H1 (cell line): Measurements from ENCODE around the gene CEACAM21. TPM values are rescaled to one million over a fixed set of nuclear protein-coding genes. Genes with fewer than 3 reads are reported as not detected.

Experiments
- CTCF ChIA-PET: fragments of 300-600 bp; sonication (Branson Sonifier 250); formaldehyde crosslinking; loops from one replicate; lab custom pipeline; 2021; ENCODE audit not compliant: partially characterized antibody; lab: Charles Lee
- POLR2A ChIA-PET: fragments of 300-600 bp; sonication (Branson Sonifier 250); formaldehyde crosslinking; loops from one replicate; lab custom pipeline; 2021; ENCODE audit warnings: inconsistent platforms; ENCODE audit not compliant: partially characterized antibody; lab: Charles Lee
- DNase-seq, 2 experiments: peaks; one replicate each; pipeline versions ENCODE4 v3.0.0 to v3.0.0-alpha.2; 2010 to 2022; ENCODE audit warnings: low spot score in 2 of 2, low read depth in 1 of 2, mixed read lengths in 1 of 2
- FAIRE-seq: peaks from 2 replicates; lab custom pipeline; 2011; peaks lifted over from hg19 to GRCh38; lab: Jason Lieb, UNC
- H2AFZ ChIP-seq: 2 replicates; pipeline ENCODE4 v1.8.1; 2012; ENCODE audit warnings: low read length, inconsistent platforms
- H2AK5ac ChIP-seq: 2 replicates; pipeline ENCODE4 v1.6.1; 2013; ENCODE audit warnings: low read depth, low read length
- H2BK120ac ChIP-seq: replicated peaks from 2 replicates; pipeline ENCODE3; 2013; ENCODE audit warnings: low read depth, low read length, inconsistent platforms
- H2BK12ac ChIP-seq: 2 replicates; pipeline ENCODE4 v1.6.1; 2013; ENCODE audit warnings: low read depth, low read length
- H2BK15ac ChIP-seq: 2 replicates; pipeline ENCODE4 v1.6.1; 2013; ENCODE audit warnings: low read length
- H2BK20ac ChIP-seq: 2 replicates; pipeline ENCODE4 v1.6.1; 2013; ENCODE audit warnings: low read length
- H2BK5ac ChIP-seq: 2 replicates; pipeline ENCODE4 v1.6.1; 2013; ENCODE audit warnings: low read depth, low read length
- H3K14ac ChIP-seq: 2 replicates; pipeline ENCODE4 v1.6.1; 2013; ENCODE audit warnings: inconsistent platforms; ENCODE audit not compliant: insufficient read length
- H3K18ac ChIP-seq: 2 replicates; pipeline ENCODE4 v1.6.1; 2013; ENCODE audit warnings: low read length; ENCODE audit errors: extremely low read depth
- H3K23ac ChIP-seq: 2 replicates; pipeline ENCODE4 v1.6.1; 2013; ENCODE audit warnings: inconsistent platforms; ENCODE audit not compliant: insufficient read length
- H3K23me2 ChIP-seq: 2 replicates; pipeline ENCODE4 v1.6.1; 2013; ENCODE audit warnings: low read depth, low read length
- H3K27ac ChIP-seq: 2 replicates; pipeline ENCODE4 v1.6.1; 2011; ENCODE audit warnings: low read depth, low read length, inconsistent platforms
- H3K27me3 ChIP-seq, 4 experiments: replicated peaks in 1 of 4; 1 replicate in 1 of 4; 2 replicates in 3 of 4; pipeline versions ENCODE4 v1.6.1 to v1.8.1; 2011 to 2013; ENCODE audit warnings: low read length in 3 of 4, mild to moderate bottlenecking in 3 of 4, inconsistent platforms in 2 of 4, mixed read lengths in 2 of 4, moderate library complexity in 1 of 4; ENCODE audit not compliant: control insufficient read depth in 3 of 4, insufficient read depth in 3 of 4; ENCODE audit errors: extremely low read depth in 1 of 4
- H3K36me3 ChIP-seq, 4 experiments: 2 replicates each; pipeline versions ENCODE4 v1.6.1 to v1.8.1; 2011 to 2013; ENCODE audit warnings: mild to moderate bottlenecking in 4 of 4, low read length in 3 of 4, moderate library complexity in 2 of 4, control low read depth in 1 of 4, inconsistent platforms in 1 of 4; ENCODE audit not compliant: insufficient read depth in 4 of 4, control insufficient read depth in 2 of 4
- H3K4ac ChIP-seq: replicated peaks from 2 replicates; pipeline ENCODE3; 2013; ENCODE audit warnings: low read length, low read depth, mixed read lengths, inconsistent platforms; ENCODE audit not compliant: insufficient read length
- H3K4me1 ChIP-seq, 4 experiments: replicated peaks in 1 of 4; 1 replicate in 1 of 4; 2 replicates in 3 of 4; pipeline versions ENCODE4 v1.6.1 to v1.8.1; 2011 to 2013; ENCODE audit warnings: low read length in 3 of 4, inconsistent platforms in 2 of 4, mixed read lengths in 1 of 4; ENCODE audit not compliant: insufficient read depth in 4 of 4, control insufficient read depth in 3 of 4
- H3K4me2 ChIP-seq, 2 experiments: 2 replicates each; pipeline versions ENCODE4 v1.6.1 to v1.8.1; 2011 to 2013; ENCODE audit warnings: low read depth in 2 of 2, low read length in 2 of 2, control low read depth in 1 of 2, inconsistent platforms in 1 of 2, mild to moderate bottlenecking in 1 of 2; ENCODE audit not compliant: insufficient read depth in 1 of 2
- H3K4me3 ChIP-seq, 4 experiments: fragments of 200-600, 300-600 bp in 1 of 4; sonication (generic), shearing (Covaris generic), sonication (Bioruptor Twin) in 1 of 4; 2 replicates each; pipeline versions ENCODE4 v1.5.1 to v1.8.1; 2011 to 2016; ENCODE audit warnings: low read length in 4 of 4, low read depth in 3 of 4, control low read depth in 2 of 4, inconsistent platforms in 2 of 4, mild to moderate bottlenecking in 2 of 4, mixed read lengths in 1 of 4, moderate library complexity in 1 of 4; ENCODE audit not compliant: insufficient read depth in 2 of 4; ENCODE audit errors: extremely low read depth in 1 of 4
- H3K56ac ChIP-seq: replicated peaks from 2 replicates; pipeline ENCODE3; 2013; ENCODE audit warnings: low read depth, mild to moderate bottlenecking, mixed read lengths, low read length, inconsistent platforms; ENCODE audit not compliant: insufficient read length
- H3K79me1 ChIP-seq: 2 replicates; pipeline ENCODE4 v1.6.1; 2013; ENCODE audit warnings: low read depth, low read length, control low read depth
- H3K79me2 ChIP-seq, 2 experiments: 2 replicates each; pipeline versions ENCODE4 v1.6.1 to v1.8.1; 2012 to 2013; ENCODE audit warnings: low read length in 2 of 2, mild to moderate bottlenecking in 2 of 2, inconsistent platforms in 1 of 2; ENCODE audit not compliant: insufficient read depth in 2 of 2, control insufficient read depth in 1 of 2
- H3K9ac ChIP-seq, 4 experiments: replicated peaks in 1 of 4; 1 replicate in 1 of 4; 2 replicates in 3 of 4; pipeline versions ENCODE4 v1.6.1 to v1.8.1; 2011 to 2013; ENCODE audit warnings: low read depth in 3 of 4, low read length in 3 of 4, control low read depth in 2 of 4, mild to moderate bottlenecking in 2 of 4, moderate library complexity in 2 of 4, inconsistent platforms in 1 of 4; ENCODE audit errors: extremely low read depth in 1 of 4
- H3K9me3 ChIP-seq, 2 experiments: 2 replicates each; pipeline versions ENCODE4 v1.6.1 to v1.8.1; 2012 to 2013; ENCODE audit warnings: mild to moderate bottlenecking in 2 of 2, moderate library complexity in 2 of 2, control low read depth in 1 of 2, inconsistent platforms in 1 of 2, low read depth in 1 of 2, low read length in 1 of 2, mixed read lengths in 1 of 2; ENCODE audit not compliant: insufficient read depth in 2 of 2
- H4K20me1 ChIP-seq, 2 experiments: replicated peaks in 1 of 2; 2 replicates each; pipeline versions ENCODE3 to v1.8.1; 2011 to 2013; ENCODE audit warnings: inconsistent platforms in 2 of 2, low read length in 2 of 2, mild to moderate bottlenecking in 1 of 2; ENCODE audit not compliant: insufficient read depth in 2 of 2, control insufficient read depth in 1 of 2
- H4K5ac ChIP-seq: 2 replicates; pipeline ENCODE4 v1.6.1; 2013; ENCODE audit warnings: low read length, low read depth, mixed read lengths, inconsistent platforms; ENCODE audit not compliant: insufficient read length
- H4K8ac ChIP-seq: 2 replicates; pipeline ENCODE4 v1.8.0; 2013; ENCODE audit warnings: mild to moderate bottlenecking, moderate library complexity, low read length, inconsistent platforms; ENCODE audit not compliant: insufficient read depth; ENCODE audit errors: extremely low read depth
- H4K91ac ChIP-seq: replicated peaks from 2 replicates; pipeline ENCODE3; 2013; ENCODE audit warnings: low read length, mixed read lengths, inconsistent platforms; ENCODE audit not compliant: insufficient read length
- CHD2 ChIP-seq: IDR thresholded peaks from 2 replicates; pipeline ENCODE4 v1.6.1; 2012; ENCODE audit warnings: low read length, improper control_type of control experiment
- CREB1 ChIP-seq: IDR thresholded peaks from 2 replicates; pipeline ENCODE4 v1.6.1; 2012; ENCODE audit warnings: inconsistent platforms
- EP300 ChIP-seq, 2 experiments: IDR thresholded peaks; 1 replicate in 1 of 2; 2 replicates in 1 of 2; pipeline ENCODE4 v1.6.1; 2011 to 2012; ENCODE audit warnings: low read depth in 2 of 2, low read length in 2 of 2, mild to moderate bottlenecking in 2 of 2, borderline replicate concordance in 1 of 2, inconsistent platforms in 1 of 2, moderate library complexity in 1 of 2
- FOSL1 ChIP-seq: IDR thresholded peaks from 2 replicates; pipeline ENCODE4 v1.6.1; 2011; ENCODE audit warnings: mild to moderate bottlenecking, low read depth, low read length, moderate library complexity; ENCODE audit not compliant: insufficient read depth
- GABPA ChIP-seq: IDR thresholded peaks from 2 replicates; pipeline ENCODE4 v1.6.1; 2011; ENCODE audit warnings: mild to moderate bottlenecking, low read length, moderate library complexity, borderline replicate concordance; ENCODE audit not compliant: insufficient read depth
- JUND ChIP-seq: IDR thresholded peaks from 2 replicates; pipeline ENCODE4 v1.6.1; 2011; ENCODE audit warnings: mild to moderate bottlenecking, improper control_type of control experiment, low read length
- POU5F1 ChIP-seq: IDR thresholded peaks from 2 replicates; pipeline ENCODE4 v1.6.1; 2011; ENCODE audit warnings: low read depth, mild to moderate bottlenecking, low read length, moderate library complexity
- RAD21 ChIP-seq, 2 experiments: IDR thresholded peaks in 1 of 2; conservative IDR thresholded peaks in 1 of 2; 2 replicates each; pipeline ENCODE4 v1.6.1; 2011; ENCODE audit warnings: low read depth in 2 of 2, low read length in 2 of 2, improper control_type of control experiment in 1 of 2, inconsistent platforms in 1 of 2, mild to moderate bottlenecking in 1 of 2, moderate library complexity in 1 of 2
- SRF ChIP-seq: IDR thresholded peaks from 2 replicates; pipeline ENCODE4 v1.6.1; 2011; ENCODE audit warnings: mild to moderate bottlenecking, low read depth, low read length, moderate library complexity
- TAF7 ChIP-seq: optimal IDR thresholded peaks from 2 replicates; pipeline ENCODE3; 2011; ENCODE audit warnings: low read depth, mild to moderate bottlenecking, inconsistent platforms, low read length, moderate library complexity, borderline replicate concordance
- WGBS, 2 experiments: shearing (Covaris generic) in 1 of 2; methylation state at CpG; one replicate each; pipeline versions ENCODE4 v1.1.6 to v1.1.7; 2013 to 2015; ENCODE audit warnings: low lambda C conversion rate in 2 of 2, mixed read lengths in 2 of 2, inconsistent platforms in 1 of 2, low coverage in 1 of 2, missing lambda C conversion rate in 1 of 2; ENCODE audit not compliant: insufficient replicate concordance in 2 of 2, insufficient coverage in 1 of 2, insufficient read length in 1 of 2; ENCODE audit errors: extremely low coverage in 1 of 2, missing lambda C conversion rate in 1 of 2; 5-methylcytosine and 5-hydroxymethylcytosine counted together
- polyA plus RNA-seq, 7 experiments: library from polyadenylated mRNA; depleted of rRNA in 3 of 7; stranded (reverse) in 5 of 7; unstranded in 2 of 7; fragments of >200 nt in 5 of 7; fragments of 200-250 nt in 2 of 7; gene quantifications; 1 replicate in 5 of 7; 2 replicates in 1 of 7; 4 replicates in 1 of 7; pipeline versions ENCODE4 v1.2.1 to v1.2.3, GENCODE V29; 2011 to 2013; ENCODE audit warnings: missing spikeins in 2 of 7, mixed read lengths in 2 of 7
- total RNA-seq: library from RNA; stranded (reverse); fragmentation: NEBNext Ultra II Directional; extraction: Animal tissue kit (Norgen Biotek cat#: 25700); gene quantifications from 2 replicates; pipeline ENCODE4 v1.2.1, GENCODE V29; 2021
- TF ChIP-seq, protein P1 (sequence below), 3 experiments: IDR thresholded peaks; 1 replicate in 2 of 3; 2 replicates in 1 of 3; pipeline versions ENCODE4 v1.5.1 to v1.6.1; 2011; ENCODE audit warnings: low read length in 3 of 3, mild to moderate bottlenecking in 3 of 3, inconsistent platforms in 2 of 3, low read depth in 1 of 3, moderate library complexity in 1 of 3; ENCODE audit not compliant: insufficient read depth in 1 of 3; ENCODE audit errors: control extremely low read depth in 1 of 3

CEACAM21 gene
- total and polyA plus RNA-seq, 2 of the 8 experiments (the other 6 are each of a cell fraction or from before 2014, with no cell fraction given) = not detected

DNA sequence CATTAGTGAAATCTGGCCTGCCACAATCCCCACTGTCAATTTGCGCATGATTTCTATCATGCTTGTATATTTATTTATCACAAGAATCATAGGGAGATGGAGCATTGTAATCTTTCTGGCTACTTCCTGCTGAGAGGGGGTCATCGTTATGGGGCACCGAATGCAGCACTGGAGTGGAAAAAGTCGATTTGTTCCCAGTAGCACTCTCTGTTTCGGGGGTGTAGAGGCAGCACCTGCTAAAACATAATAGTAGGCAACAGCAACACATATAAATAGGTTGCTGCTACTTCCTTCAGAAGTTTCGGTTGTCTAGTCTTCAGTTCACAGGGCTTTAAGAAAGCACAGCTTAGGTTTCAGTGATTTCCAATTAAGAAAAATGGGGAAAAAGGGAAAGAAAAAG is 23.4 kb upstream of the CEACAM21 start:
- H3K9me3 ChIP-seq = peaks cover 0 to 20% of the 10 kb centered on the region in 2 experiments; a peak in 2 of 4 replicates
- H3K56ac ChIP-seq = no peak overlapping the region
- H4K20me1 ChIP-seq = no peaks in the 10 kb centered on the region
- no peak overlapping the region for H2BK15ac ChIP-seq
- H2AK5ac ChIP-seq = no peak overlapping the region
- peaks cover 0 to 5% (median 0%) of the 10 kb centered on the region in 4 experiments; a peak in 1 of 7 replicates for H3K4me1 ChIP-seq
- H4K8ac ChIP-seq = no peak overlapping the region
- H3K27me3 ChIP-seq = no peaks in the 10 kb centered on the region
- no peak overlapping the region for H3K4me3 ChIP-seq
- no peak overlapping the region for H3K14ac ChIP-seq
- ChIA-PET POLR2A (interaction anchor here (0.6 kb wide), 1 partner anchor 112 kb away, joined by 3 read pairs; no protein-coding TSS in a partner anchor), CTCF (interaction anchor here (1.3 to 1.5 kb wide), 3 partner anchors 11 to 103 kb away, joined by 3 to 4 read pairs (median 3); no protein-coding TSS in a partner anchor)
- H3K23me2 ChIP-seq = peaks cover 4% of the 10 kb centered on the region; the same call in 1 of the 2 replicates
- no peak overlapping the region for H3K27ac ChIP-seq
- no peak overlapping the region for H2BK20ac ChIP-seq
- H4K91ac ChIP-seq = no peak overlapping the region
- H4K5ac ChIP-seq = no peak overlapping the region
- no peak overlapping the region for H2BK12ac ChIP-seq
- no peak overlapping the region for H3K18ac ChIP-seq
- 75% methylated on average over 6 of the region's 6 CpGs; no CpG with 5 or more reads in 1 of the 2 experiments for WGBS, 2 experiments
- no peak overlapping the region for H2AFZ ChIP-seq
- H3K36me3 ChIP-seq = no peaks in the 10 kb centered on the region
- no peak overlapping the region for H3K9ac ChIP-seq
- H3K4ac ChIP-seq = no peak overlapping the region
- no peak overlapping the region for H3K4me2 ChIP-seq
- no peak for DNase-seq
- no peak overlapping the region for H2BK120ac ChIP-seq
- no peak overlapping the region for H2BK5ac ChIP-seq
- H3K79me1 ChIP-seq = no peaks in the 10 kb centered on the region
- H3K79me2 ChIP-seq = no peaks in the 10 kb centered on the region
- H3K23ac ChIP-seq = no peak overlapping the region
- FAIRE-seq = no peak
- no peak for TF ChIP-seq FOSL1
- TF ChIP-seq EP300 (IDR thresholded peaks at IDR 0.05; ENCODE audit: borderline replicate concordance in 1 of 2, low read depth in 2 of 2, low read length in 2 of 2) = no peak
- TF ChIP-seq RAD21 (IDR thresholded peaks at IDR 0.05 in 1 of 2, conservative IDR thresholded peaks at IDR 0.05 in 1 of 2; ENCODE audit: low read depth in 2 of 2, low read length in 2 of 2) = no peak
- no peak for TF ChIP-seq TAF7
- TF ChIP-seq, protein P1, sequence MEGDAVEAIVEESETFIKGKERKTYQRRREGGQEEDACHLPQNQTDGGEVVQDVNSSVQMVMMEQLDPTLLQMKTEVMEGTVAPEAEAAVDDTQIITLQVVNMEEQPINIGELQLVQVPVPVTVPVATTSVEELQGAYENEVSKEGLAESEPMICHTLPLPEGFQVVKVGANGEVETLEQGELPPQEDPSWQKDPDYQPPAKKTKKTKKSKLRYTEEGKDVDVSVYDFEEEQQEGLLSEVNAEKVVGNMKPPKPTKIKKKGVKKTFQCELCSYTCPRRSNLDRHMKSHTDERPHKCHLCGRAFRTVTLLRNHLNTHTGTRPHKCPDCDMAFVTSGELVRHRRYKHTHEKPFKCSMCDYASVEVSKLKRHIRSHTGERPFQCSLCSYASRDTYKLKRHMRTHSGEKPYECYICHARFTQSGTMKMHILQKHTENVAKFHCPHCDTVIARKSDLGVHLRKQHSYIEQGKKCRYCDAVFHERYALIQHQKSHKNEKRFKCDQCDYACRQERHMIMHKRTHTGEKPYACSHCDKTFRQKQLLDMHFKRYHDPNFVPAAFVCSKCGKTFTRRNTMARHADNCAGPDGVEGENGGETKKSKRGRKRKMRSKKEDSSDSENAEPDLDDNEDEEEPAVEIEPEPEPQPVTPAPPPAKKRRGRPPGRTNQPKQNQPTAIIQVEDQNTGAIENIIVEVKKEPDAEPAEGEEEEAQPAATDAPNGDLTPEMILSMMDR (IDR thresholded peaks at IDR 0.05; ENCODE audit: control extremely low read depth in 1 of 3, insufficient read depth in 1 of 3, low read depth in 1 of 3, low read length in 3 of 3) = no peak
- no peak for TF ChIP-seq GABPA
- no peak for TF ChIP-seq CREB1
- TF ChIP-seq POU5F1 = no peak
- no peak for TF ChIP-seq CHD2
- no peak for TF ChIP-seq JUND
- TF ChIP-seq SRF = no peak
